Skeletal muscle cell (primary cell): ENCODE measurements around the gene ADAMTS6.
A peak's percentile ranks its signal among the peaks of the same experiment; 100 is the strongest.

Experiments used
- DNase-seq: peaks from one replicate; pipeline ENCODE4 v3.0.0-alpha.2; 2010; ENCODE audit warnings: low read depth
- H3K4me3 ChIP-seq: 2 replicates; pipeline ENCODE4 v1.5.1; 2011; ENCODE audit warnings: low read depth, mild to moderate bottlenecking, control low read depth, low read length, moderate library complexity

Gene ADAMTS6

DNA sequence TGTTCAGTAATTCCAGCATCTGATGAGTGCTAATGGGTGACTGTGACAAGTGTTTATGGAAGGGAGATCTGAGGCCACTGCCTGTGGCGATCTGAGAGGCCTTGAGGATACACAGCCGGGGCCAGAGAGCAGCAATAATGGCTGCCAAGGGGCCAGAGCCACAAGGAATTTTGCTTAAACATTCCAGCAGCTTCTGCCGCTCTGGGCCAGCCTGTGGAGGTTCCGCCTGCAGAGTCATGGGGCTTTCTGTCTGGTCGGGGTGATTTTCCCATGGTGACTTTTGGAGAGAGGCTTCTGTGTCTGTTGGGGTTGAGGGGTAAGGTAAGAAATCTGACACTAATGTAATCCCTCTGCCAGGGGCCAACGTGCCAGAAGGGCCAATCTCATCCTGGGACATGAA is 353.5 kb downstream of the ADAMTS6 start:
- H3K4me3 ChIP-seq, result no peak overlapping the region
- DNase-seq, result no peak

DNA sequence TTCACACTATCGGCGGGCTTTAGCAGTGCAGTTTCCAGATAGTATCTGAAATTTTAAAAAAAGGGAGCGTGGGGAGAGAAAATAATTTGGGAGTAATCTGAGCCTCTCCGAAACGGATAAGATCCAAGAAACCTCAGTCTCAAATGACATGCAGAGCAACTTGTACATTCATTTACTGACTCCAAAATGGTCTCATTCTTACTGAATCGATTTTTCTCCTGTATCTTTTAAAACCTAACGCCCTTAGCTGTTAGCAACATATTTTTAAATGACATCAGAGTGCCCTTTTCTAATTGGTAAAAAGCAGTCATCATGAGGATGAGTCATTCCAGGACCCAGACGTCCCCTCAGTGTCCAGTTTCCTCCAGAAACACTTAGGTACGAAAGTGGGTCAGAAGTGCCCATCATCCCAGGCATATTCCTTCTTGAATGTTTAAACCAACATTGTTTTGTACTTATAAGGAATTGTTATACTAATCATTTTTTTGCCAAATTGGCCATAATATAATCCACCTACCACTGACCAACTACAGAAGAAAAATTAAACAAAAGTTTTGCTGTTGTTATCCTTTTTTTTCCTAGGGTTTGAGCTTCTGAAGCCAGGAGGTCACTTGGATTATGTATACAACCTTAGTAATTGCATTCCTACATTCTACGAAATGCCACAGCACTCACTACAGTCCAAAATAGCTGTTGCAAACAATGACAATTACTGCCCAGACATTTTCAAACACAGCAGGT is 354.4 kb downstream of the ADAMTS6 start:
- no peak overlapping the region for H3K4me3 ChIP-seq
- no peak for DNase-seq

DNA sequence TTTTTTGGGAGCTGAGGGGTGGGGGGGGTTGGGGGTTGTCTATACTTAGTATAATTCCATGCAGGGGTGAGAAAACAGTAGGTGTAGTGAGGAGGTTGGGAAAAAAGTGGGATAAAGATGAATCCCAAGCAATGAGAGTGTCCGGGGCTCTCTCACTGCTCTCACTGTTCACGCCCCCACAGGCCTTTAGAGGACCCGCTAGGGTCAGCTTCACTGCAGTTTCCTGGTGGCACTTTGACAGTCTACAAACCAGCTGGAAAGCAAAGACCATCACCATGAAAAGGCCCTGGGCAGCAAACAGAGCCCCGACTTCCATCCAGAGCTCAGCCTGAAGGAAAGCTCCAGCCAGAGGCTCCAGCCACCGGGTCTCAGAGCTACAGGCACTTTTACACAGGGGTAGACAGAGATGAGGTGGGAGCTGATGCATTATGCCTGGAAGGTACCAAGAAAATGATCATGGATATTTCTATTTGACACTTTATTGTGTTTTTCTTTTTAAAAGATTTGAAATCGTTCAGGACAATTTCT is 355.1 kb downstream of the ADAMTS6 start:
- DNase-seq, result no peak
- H3K4me3 ChIP-seq, result no peak overlapping the region

DNA sequence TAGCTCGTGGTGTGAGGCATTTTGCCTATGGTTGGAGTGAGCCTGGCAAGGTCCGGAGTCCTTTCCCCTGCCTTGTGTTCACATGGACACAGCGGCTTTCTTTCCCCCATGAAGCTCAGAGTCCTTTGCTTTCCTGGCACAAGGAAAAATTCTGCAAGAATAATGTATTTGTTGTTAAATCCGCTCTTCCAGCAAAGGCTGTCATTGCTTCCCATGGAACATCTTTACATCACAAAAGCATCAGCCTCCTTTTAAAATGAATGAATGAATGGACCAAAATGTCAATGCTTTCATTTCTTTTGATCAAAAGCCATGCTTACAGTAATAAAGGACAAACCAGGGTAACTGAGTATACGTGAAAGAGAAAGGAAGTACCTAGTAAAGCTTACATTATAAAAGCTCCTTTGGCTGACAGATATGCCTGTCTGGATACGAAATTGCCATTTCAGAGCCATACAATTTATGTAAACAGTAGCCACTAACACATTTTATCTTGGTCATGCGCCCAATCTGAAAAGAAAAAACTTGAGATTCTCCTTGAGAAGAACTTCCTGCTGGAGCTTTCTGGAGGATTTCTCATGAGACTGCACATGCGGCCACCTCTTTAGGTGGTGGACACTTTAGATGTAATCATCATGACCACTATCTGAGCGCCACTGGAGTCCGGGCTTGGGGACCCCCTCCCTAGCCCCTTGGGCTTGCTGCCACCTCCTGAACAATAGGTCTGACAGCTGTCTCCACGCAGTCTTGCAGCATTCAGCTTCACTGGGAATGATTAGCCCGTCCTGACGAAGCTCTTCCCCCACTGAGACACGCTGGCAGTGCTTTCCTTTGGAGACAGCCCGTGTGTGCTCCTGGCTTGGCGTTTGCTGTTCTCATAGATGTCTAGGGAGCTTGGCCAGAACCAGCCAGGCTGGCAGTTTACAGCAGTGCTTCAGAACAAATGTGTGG is 355.9 kb downstream of the ADAMTS6 start:
- H3K4me3 ChIP-seq, result no peak overlapping the region
- no peak for DNase-seq

DNA sequence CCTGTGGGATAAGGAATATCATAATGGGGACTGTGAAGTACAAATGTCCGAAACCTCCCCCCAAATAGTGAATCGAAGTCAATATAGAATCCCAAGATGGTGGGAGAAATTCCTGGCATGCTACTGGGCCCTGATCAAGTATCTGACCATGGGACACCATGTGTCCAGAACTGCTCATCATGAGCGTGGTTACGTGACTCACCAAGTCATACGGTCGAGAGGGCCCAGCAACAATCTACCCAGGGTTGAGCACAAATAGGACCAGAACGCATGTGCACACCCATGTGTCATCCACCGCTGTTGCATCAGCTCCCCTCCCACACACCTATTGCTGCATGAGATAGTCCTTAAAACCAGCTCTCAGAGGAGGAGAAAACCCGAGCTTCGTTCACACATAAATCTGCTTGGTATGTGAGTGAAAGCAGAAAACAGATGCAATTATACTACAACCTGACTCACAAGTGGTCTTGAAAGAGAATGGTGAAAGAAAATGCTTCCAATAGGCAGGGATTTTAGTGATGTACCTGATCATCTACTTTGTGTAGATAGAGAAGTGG is 359.8 kb downstream of the ADAMTS6 start:
- peak; percentile 98 for DNase-seq
- no peak overlapping the region for H3K4me3 ChIP-seq

DNA sequence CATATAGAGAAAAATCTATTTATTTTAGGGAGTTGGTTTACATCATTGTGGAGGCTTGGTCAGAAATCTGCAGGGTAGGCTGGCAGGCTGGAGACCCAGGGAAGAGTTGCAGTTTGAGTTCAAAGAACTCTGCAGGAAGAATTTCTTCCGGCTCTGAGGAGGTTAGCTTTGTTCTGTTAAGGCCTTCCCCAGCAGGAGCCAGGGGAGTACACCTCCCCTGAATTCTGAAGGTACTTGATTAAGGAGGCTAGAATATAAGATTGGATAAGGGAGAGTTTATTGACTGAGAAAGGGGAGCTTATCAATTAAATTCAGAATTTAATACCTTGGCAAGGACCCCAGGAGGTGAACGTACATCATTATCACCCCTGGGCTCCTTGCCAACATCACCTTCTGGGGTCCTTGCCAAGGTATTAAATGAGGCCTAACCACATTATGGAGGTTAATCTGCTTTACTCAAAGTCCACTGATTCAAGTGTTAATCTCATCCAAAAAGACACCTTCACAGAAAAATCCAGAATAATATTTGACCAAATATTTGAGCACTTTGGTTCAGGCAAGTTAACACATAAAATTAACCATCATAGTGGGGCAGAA is 361.3 kb downstream of the ADAMTS6 start:
- no peak for DNase-seq
- no peak overlapping the region for H3K4me3 ChIP-seq

DNA sequence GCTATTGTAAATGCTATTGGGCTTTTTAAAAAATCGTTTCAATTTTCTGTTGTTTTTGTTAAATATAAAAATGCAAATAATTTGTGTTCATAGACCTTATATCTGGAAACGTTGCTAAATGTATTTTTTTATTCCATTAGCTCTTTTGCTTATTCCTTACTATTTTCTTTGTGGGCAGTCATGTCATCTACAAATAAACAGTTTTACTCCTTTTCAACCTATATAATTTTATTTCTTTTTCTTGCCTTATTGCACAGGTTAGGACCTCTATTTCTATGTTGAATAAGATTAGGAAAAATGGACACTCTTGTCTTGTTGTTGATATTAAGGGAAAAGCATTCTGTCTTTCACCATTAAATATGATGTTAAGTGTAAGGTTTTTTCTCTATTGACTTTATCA is 364.2 kb downstream of the ADAMTS6 start:
- no peak for DNase-seq
- no peak overlapping the region for H3K4me3 ChIP-seq

DNA sequence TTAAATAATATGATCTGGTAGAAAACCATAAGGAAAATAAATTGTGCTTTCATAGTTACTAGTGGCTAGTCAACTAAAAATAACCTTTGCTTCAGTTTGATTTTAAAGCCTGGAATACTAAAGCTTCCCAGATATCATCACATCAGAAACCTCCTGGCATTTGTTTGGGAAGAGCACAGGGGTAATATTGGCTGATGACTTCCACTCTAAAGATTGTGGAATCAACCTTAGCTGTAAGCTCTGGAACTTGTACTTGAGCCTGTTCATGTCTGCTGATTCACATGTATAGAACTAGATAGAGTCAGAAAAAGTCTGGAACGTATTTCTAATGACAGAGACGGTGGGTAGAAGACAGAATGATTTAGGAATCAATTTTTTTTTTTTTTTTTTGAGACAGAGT is 367.9 kb downstream of the ADAMTS6 start:
- DNase-seq, result no peak
- H3K4me3 ChIP-seq, result no peak overlapping the region

DNA sequence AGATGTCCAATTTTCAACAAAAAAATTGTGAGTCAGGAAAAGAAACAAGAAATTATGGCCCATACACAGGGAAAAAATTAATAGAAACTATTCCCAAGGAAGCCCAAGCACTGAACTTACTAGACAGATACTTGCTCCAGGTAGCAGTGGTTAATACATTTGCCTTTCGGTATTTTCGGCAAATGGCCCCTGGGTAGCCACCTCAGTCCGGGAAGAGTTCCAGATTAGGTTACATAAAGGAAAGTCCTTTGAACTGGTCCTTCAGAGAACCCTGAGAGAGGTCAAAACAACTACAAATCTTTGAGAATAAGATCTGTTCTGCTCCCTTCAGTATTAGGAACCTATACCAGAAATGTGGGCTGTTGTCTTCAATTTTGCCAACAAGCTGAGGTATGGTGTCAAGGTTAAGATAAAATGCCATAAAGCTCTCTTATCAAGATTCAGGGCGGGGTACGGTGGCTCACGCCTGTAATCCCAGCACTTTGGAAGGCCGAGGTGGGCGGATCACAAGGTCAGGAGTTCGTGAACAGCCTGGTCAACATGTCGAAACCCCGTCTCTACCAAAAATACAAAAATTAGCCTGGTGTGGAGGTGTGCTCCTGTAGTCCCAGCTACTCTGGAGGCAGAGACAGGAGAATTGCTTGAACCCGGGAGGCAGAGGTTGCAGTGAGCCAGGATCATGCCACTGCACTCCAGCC is 369.6 kb downstream of the ADAMTS6 start:
- no peak overlapping the region for H3K4me3 ChIP-seq
- no peak for DNase-seq

DNA sequence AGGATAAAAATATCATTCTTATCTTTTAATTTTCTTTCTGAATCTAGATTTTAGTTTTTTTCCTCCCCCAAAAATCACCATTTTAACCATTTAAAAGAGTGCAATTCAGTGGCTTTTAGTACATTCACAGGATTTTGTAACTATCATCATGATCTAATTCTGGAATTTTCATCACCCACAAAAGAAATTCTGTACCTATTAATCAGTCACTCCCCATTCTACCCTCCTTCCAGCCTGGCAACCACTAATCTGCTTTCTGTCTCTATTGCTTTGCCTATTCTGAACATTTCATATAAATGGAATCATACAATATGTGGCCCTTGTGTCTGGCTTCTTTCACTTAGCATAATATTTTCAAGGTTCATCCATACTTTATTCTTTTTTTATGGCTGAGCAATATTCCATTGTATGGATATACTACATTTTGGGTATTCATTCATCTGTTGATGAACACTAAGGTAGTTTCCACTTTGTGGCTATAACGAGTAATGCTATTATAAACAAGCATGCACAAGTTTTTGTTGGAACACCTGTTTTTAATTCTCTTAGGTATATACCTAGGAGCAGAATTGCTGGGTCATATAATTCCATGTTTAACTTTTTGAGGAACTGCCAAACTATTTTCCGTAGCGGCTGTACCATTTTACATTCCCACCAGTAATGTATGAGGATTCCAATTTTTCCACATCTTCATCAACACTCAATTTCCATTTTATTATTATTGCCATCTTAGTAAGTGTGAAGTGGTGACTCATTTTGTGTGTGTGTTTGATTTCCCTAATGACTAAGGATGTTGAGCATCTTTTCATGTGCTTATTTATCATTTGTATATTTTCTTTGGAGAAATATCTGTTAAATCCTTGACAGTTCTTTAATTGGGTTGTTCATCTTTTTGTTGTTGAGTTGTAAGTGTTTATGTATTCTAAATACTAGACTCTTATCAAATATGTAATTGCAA is 372.7 kb downstream of the ADAMTS6 start:
- no peak for DNase-seq
- H3K4me3 ChIP-seq, result no peak overlapping the region

DNA sequence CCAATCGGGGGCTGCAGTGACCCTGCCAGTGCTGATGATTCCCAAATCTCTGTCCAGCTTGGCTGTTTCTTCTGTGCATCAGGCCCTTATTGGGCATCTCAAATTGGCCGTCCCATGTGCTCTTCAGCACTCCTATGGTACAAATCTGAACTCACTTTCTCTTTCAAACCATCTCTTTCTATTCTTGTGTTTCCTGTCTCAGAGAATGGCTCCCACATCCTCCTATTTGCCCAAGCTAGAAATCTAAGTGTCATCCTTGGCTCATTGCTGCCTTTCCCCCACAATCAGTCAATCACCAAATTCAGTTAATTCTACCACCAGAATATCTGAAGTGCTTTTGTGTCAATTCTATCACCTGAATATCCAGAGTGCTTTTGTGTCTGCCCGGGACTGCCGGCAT is 376.4 kb downstream of the ADAMTS6 start:
- H3K4me3 ChIP-seq, result no peak overlapping the region
- no peak for DNase-seq

DNA sequence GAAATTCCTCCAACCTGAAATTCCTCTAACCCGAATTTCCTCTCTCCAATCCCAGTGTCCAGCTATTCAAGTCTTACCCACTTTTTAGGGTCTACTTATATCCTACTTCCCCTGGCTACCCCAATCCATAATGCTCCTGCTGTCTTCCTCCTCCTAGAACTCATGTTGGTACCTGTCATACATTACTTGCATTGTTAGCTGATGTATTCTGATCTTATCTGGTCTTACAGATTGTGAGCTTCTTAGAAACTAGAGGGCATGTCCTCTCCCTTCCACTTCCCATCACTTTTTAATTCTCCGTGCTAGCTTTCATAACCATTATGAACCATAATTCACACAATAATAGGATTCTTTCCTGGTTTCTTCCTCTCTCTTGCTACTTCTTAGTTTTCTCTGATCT is 376.9 kb downstream of the ADAMTS6 start:
- H3K4me3 ChIP-seq, result no peak overlapping the region
- no peak for DNase-seq

DNA sequence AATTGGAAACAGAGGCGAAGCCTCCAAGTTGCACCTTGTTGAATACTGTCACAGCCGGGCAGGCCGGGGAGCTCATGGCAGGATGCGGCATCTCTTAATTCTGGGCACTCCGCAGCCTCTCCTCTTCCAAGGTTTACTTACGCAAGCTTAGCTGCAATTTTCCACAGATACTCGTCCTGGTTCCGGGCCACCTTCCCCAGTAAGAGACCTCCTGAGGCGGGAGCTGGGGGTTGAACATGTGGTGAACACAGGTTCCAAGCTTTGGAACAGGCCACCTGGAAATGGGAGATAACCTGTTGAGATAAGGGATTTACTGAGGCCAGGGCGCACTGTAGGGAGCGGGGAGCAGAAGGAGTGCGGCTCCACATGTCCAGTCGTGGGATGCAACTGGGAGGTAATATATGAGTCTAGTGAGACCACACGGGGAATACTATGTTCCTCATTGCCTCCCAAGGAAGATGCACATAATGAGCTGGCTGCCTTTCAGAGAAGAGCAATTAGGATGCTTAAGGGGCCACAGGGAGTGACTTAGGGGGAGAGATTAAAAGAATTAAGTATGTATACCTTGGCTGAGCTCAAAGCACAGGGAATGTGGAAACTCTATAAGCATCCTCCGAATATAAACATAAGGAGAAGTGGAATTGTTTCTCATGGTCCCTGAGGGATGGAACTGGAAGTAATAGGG is 377.8 kb downstream of the ADAMTS6 start:
- no peak overlapping the region for H3K4me3 ChIP-seq

DNA sequence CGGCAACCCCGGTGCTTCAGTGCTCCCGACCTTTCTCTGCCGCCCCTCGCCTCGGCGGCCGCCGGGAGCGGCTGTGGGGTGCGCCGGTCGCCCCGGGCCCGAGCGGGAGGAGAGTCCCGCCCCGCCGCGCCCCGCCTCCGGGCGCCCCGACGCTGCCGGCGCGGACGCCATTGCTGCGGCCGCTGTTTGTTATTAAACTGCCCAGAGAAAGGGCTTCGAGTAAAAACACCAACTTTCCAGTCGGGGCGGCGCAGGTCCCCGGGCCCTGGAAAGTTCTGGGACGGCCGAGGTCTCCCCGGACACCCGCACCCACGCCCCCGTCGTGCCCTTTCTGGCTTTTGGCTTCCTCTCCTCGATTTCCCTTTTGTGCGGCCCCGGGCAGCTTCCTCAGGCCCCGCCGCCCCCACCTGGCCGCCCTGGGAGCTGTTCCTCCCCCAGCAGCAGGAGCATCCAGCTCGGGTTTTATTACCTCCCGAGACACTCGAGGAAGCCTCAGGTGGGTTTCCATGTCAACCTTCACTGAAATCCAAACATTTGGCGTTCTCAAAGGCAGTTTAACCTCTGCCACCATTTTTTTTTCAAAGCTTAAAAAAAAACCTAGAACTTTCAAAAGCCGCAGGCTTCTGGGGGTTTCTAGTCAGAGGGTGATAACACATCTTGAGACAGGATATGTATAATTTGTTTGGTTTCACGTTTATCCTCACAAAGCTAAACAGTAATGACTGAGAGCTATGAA is 378.6 kb downstream of the ADAMTS6 start:
- DNase-seq, result no peak

More for the DNA sequence above, 377.8 kb downstream of the ADAMTS6 start:
- no peak for DNase-seq

DNA sequence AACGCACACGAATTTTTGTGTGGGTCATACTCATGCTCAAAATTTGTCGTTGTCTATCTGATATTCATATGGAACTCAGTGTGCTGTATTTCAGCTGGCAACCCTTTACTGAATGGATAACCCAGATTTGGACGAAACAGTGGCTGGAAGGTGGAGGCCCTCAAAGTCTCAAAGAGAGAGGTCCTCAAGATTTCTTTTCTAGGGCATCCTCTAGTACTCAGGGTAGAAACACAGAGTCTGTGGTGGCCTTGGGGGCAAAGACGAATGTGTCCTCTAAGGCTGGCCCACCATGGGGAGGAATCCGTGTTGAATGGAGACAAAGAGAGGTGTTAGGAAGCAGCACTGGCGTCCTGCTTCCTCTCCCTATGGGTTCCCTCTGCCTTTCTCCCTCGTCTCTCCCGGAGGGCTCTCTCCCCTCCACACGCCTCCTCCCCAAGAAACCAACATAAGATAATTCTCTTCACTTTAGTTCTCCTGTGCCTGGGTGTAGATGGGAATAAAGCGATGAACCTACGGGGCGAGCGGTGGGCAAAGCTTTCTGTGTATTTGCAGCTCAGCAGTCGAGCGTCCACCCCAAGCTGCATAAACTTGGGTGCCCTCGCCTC is 379.2 kb downstream of the ADAMTS6 start:
- DNase-seq, result no peak

More for the DNA sequence above, 378.6 kb downstream of the ADAMTS6 start:
- H3K4me3 ChIP-seq, result peak overlapping the region; percentile 41

DNA sequence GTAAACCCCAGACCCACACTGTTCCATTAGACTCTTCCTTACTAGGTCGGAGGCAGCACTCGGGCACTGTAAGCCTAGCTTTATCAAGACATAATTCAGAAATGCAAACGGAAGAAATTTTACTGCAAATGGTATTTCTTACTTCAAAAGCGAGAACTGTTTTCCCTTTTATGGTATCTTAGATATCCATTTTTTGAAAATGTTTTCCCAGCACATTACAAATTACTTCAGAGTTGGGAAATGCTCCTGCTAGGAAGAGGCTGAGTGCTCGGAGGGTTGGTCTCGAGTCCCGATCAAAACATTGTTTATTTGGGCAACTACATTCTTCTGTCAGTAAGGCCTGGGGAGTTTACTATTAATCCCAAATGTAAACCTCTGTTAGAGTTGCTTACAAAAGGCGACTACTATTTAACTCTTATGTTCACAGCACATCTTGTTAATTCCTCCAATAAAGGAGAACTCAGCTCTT is 380.1 kb downstream of the ADAMTS6 start:
- no peak overlapping the region for H3K4me3 ChIP-seq
- DNase-seq, result no peak

More for the DNA sequence above, 379.2 kb downstream of the ADAMTS6 start:
- peak overlapping the region; percentile 41 for H3K4me3 ChIP-seq
